Osteocyte (in vitro differentiated cells): Measurements from ENCODE around the gene GRIP2. TPM values are rescaled to one million over a fixed set of nuclear protein-coding genes. Genes with fewer than 3 reads are reported as not detected.

Source experiments
- DNase-seq: peaks from one replicate; pipeline ENCODE4 v3.0.0; 2021; ENCODE audit warnings: mixed read lengths; ENCODE audit not compliant: unreplicated experiment; ENCODE audit errors: extremely low spot score
- H3K27ac Mint-ChIP-seq: one replicate; pipeline ENCODE4 v1.8.0; 2021; ENCODE audit warnings: mild to moderate bottlenecking, mixed read lengths; ENCODE audit not compliant: unreplicated experiment
- H3K27me3 Mint-ChIP-seq: one replicate; pipeline ENCODE4 v1.8.0; 2021; ENCODE audit warnings: mixed read lengths; ENCODE audit not compliant: unreplicated experiment
- H3K36me3 Mint-ChIP-seq: one replicate; pipeline ENCODE4 v1.8.0; 2021; ENCODE audit warnings: mixed read lengths; ENCODE audit not compliant: unreplicated experiment
- H3K4me1 Mint-ChIP-seq: one replicate; pipeline ENCODE4 v1.8.0; 2021; ENCODE audit warnings: mixed read lengths; ENCODE audit not compliant: unreplicated experiment
- H3K4me3 Mint-ChIP-seq: one replicate; pipeline ENCODE4 v1.8.0; 2021; ENCODE audit warnings: mild to moderate bottlenecking, moderate library complexity, mixed read lengths; ENCODE audit not compliant: unreplicated experiment
- H3K9me3 Mint-ChIP-seq: one replicate; pipeline ENCODE4 v1.8.0; 2021; ENCODE audit warnings: mixed read lengths; ENCODE audit not compliant: unreplicated experiment
- total RNA-seq: library from RNA; stranded (reverse); gene quantifications from 2 replicates; pipeline ENCODE4 v1.2.1, GENCODE V29; 2021
- TF ChIP-seq, protein P1 (sequence below): fragments of 200-600 bp; sonication (generic); IDR thresholded peaks from 2 replicates; pipeline ENCODE4 v1.5.0; 2021; ENCODE audit warnings: antibody characterized with exemption, mild to moderate bottlenecking, moderate library complexity

GRIP2 gene
- total RNA-seq, 1 donor from 2014 or later, result 0.35 TPM

DNA sequence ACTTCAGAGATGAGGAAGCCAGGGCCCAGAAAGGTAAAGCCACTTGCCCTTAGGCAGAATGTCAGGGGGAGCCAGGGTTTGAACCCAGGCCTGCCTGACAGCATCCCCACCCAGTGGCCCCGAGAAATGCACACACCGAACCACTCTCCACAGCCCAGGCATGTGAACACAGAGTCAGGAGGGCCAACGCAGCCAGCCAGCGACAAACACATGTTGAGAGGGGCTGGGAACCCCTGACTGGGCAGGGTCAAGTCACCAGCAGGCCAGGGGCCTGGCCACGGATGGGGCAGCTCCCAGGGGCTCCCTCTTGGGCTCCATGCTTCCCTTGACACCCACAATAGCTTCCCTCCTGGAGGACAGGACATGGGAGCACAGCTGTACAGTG is 5.1 kb upstream of the GRIP2 start:
- H3K36me3 Mint-ChIP-seq, result no peaks in the 10 kb centered on the region
- H3K4me1 Mint-ChIP-seq, result no peaks in the 10 kb centered on the region
- no peaks in the 10 kb centered on the region for H3K9me3 Mint-ChIP-seq
- DNase-seq, result no peak
- no peak overlapping the region for H3K4me3 Mint-ChIP-seq
- TF ChIP-seq, protein P1, sequence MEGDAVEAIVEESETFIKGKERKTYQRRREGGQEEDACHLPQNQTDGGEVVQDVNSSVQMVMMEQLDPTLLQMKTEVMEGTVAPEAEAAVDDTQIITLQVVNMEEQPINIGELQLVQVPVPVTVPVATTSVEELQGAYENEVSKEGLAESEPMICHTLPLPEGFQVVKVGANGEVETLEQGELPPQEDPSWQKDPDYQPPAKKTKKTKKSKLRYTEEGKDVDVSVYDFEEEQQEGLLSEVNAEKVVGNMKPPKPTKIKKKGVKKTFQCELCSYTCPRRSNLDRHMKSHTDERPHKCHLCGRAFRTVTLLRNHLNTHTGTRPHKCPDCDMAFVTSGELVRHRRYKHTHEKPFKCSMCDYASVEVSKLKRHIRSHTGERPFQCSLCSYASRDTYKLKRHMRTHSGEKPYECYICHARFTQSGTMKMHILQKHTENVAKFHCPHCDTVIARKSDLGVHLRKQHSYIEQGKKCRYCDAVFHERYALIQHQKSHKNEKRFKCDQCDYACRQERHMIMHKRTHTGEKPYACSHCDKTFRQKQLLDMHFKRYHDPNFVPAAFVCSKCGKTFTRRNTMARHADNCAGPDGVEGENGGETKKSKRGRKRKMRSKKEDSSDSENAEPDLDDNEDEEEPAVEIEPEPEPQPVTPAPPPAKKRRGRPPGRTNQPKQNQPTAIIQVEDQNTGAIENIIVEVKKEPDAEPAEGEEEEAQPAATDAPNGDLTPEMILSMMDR, result no peak
- H3K27me3 Mint-ChIP-seq, result peaks cover 12% of the 10 kb centered on the region
- H3K27ac Mint-ChIP-seq, result no peak overlapping the region

DNA sequence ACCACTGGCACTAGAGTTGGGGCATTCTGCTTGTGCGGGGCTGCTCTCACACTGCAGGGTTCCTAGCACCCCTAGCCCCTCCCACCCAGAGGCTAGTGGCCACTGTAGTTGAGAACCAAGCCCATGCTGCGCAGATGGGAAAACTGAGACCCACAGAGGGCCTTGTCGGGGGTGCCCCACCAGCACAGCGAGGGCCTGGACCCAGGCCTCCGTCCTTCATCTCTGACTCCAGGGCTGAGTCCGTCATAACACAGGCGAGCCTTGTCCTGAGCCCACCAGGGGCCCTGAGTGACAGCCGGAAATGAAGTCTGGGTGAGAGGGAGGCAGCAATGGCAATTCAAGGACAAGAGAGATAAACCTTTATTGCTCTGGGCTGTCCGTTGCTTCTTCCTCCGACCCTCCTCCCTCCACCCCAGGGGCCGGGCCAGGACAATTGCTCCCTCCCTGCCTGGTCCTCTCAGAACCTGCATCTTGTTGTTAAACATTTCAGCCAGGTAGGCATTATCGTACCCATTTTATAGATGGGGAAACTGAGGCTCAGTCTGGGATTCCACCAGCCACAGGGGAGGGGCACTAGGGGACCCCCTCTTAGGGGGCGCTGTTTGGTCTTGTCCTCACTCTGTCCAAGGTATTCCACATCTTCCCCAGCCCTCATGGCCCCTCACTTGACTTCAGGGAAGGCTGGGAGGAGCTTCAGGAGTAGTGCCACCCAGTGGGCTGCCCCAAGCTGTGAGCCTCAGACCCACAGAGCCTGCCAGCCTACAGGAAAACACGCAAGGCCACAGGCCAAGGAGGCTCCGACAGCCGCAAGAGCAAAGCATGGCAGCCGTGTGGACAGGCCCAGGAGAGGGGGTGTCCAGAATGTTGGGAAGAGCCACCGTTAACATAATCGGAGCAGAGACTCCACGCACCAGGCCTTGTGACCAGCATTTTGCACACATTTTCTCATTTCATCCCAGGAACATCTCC is 4.4 kb upstream of the GRIP2 start:
- Mint-ChIP-seq H3K4me3 (no peak overlapping the region), H3K27ac (no peak overlapping the region), H3K27me3 (peaks cover 12% of the 10 kb centered on the region), H3K36me3 (no peaks in the 10 kb centered on the region), H3K4me1 (no peaks in the 10 kb centered on the region), H3K9me3 (no peaks in the 10 kb centered on the region)
- TF ChIP-seq, protein P1, result no peak
- DNase-seq, result no peak

DNA sequence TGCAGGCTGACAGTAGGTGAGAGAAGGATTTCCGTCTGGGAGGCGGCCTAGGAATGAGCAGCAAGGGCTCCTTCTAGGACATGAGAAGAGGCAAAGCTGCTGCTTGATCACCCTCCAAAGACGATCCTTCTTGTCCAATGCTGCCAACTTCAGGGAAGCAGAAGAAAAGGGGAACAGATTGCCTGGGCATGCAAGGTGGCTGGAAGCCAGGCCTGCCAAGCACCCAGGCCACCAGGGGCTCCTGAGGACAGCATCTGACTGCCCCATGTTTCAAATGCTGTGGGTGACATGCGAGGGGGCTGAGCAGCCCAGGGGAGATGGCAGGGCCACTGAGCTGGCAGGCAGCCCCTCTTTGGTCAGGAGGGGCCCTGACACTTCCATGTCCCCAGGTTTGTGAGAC is 3.3 kb upstream of the GRIP2 start:
- TF ChIP-seq, protein P1, result no peak
- Mint-ChIP-seq H3K4me3 (no peak overlapping the region), H3K27me3 (peaks cover 9% of the 10 kb centered on the region), H3K27ac (no peak overlapping the region), H3K4me1 (no peaks in the 10 kb centered on the region), H3K9me3 (no peaks in the 10 kb centered on the region), H3K36me3 (no peaks in the 10 kb centered on the region)
- no peak for DNase-seq

DNA sequence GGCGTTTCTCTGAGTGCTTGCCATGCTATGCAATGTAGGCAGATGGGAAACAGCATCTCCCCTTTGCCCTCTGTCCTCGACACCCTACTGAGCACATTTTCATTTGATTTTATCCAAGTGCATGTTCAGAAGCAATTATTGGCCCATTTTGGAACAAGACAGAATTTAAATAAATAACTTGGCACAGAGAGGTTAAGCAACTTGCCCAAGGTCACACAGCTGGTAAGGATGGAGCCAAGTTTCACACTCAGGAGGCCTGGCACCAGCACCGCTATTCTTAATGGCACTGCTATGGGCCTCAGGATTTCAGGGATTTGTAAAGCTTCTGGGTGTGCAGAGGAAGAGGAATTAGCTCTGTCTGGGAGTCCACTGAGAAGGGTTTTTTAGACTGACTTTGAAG is 2.5 kb upstream of the GRIP2 start:
- Mint-ChIP-seq H3K4me1 (no peaks in the 10 kb centered on the region), H3K4me3 (no peak overlapping the region), H3K27me3 (peaks cover 6% of the 10 kb centered on the region), H3K9me3 (no peaks in the 10 kb centered on the region), H3K27ac (no peak overlapping the region), H3K36me3 (no peaks in the 10 kb centered on the region)
- TF ChIP-seq, protein P1, result no peak
- DNase-seq, result no peak

DNA sequence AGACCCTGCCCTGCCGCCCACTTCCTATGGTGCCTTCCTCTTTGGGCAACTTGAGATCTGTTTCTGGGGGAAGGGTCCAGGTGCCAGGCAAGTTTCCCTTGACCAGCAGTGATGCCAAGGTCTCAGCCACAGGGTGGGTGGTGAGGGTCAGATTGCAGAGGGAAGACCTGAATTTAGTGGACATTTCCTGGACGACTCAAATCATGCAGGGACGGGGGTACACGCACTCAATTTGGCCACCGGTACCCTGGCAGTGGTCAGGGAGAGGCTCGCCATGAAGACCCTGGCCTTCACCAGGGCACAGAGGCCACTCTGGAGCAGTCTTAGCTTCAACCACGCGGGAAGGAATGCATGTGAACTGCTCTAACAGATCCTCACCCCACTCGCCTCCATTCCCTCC is 1.5 kb upstream of the GRIP2 start:
- no peaks in the 10 kb centered on the region for H3K4me1 Mint-ChIP-seq
- H3K36me3 Mint-ChIP-seq, result no peaks in the 10 kb centered on the region
- no peak for DNase-seq
- no peak overlapping the region for H3K27ac Mint-ChIP-seq
- no peak overlapping the region for H3K4me3 Mint-ChIP-seq
- no peaks in the 10 kb centered on the region for H3K9me3 Mint-ChIP-seq
- peaks cover 5% of the 10 kb centered on the region for H3K27me3 Mint-ChIP-seq
- TF ChIP-seq, protein P1, result no peak
